ENCODE results near the gene CDHR5.

DNA sequence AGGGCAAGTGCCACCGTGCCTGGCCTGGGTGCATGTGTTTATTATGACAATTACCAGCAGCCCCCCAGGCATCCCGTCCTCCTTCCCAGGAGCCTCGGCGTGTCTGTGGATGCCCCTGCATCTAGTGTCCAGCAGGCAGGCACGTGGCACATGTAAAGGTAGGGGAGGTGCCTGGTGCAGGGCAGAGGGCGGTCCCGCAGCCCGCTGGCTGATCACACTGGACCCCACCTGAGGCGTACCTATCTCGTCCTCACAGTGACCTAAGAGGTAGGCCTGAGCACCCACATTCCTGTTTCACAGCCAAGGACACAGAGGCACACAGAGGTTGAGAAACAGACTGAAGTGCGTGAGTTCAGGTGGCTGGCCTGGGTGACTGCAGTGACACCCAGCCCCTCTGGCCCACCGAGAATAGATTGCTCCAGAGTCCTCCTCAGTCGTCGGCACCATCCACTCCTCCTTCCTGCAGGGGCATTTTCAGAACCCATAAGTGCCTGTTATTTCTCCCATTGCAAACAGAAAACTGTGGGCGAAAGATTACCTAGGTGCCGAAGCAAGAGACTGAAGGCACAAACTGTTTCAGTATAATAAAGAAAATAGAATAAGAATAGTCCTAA is 51.5 kb downstream of the CDHR5 start:
- TF ChIP-seq, protein P1, sequence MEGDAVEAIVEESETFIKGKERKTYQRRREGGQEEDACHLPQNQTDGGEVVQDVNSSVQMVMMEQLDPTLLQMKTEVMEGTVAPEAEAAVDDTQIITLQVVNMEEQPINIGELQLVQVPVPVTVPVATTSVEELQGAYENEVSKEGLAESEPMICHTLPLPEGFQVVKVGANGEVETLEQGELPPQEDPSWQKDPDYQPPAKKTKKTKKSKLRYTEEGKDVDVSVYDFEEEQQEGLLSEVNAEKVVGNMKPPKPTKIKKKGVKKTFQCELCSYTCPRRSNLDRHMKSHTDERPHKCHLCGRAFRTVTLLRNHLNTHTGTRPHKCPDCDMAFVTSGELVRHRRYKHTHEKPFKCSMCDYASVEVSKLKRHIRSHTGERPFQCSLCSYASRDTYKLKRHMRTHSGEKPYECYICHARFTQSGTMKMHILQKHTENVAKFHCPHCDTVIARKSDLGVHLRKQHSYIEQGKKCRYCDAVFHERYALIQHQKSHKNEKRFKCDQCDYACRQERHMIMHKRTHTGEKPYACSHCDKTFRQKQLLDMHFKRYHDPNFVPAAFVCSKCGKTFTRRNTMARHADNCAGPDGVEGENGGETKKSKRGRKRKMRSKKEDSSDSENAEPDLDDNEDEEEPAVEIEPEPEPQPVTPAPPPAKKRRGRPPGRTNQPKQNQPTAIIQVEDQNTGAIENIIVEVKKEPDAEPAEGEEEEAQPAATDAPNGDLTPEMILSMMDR (conservative IDR thresholded peaks at IDR 0.05 in 1 of 2, IDR thresholded peaks at IDR 0.05 in 1 of 2; ENCODE audit: extremely low read depth in 1 of 2, insufficient read depth in 1 of 2, low read depth in 1 of 2, low read length in 2 of 2): no peak
- no peak for TF ChIP-seq EZH2 (IDR thresholded peaks at IDR 0.05; ENCODE audit: borderline replicate concordance, low read length)
